HG02763 (cell line): ENCODE measurements around the gene SLC26A1.
"Not testable (repeated sequence)": the region's sequence is repeated elsewhere in the genome, so short reads cannot be mapped to it uniquely, and the experiment has no call there.

ENCODE experiments used
- ATAC-seq: cut with Tn5 transposase; IDR thresholded peaks from one replicate; pipeline ENCODE4 v1.9.1; 2021; ENCODE audit warnings: mild to moderate bottlenecking, moderate library complexity; ENCODE audit not compliant: unreplicated experiment

Gene SLC26A1

DNA sequence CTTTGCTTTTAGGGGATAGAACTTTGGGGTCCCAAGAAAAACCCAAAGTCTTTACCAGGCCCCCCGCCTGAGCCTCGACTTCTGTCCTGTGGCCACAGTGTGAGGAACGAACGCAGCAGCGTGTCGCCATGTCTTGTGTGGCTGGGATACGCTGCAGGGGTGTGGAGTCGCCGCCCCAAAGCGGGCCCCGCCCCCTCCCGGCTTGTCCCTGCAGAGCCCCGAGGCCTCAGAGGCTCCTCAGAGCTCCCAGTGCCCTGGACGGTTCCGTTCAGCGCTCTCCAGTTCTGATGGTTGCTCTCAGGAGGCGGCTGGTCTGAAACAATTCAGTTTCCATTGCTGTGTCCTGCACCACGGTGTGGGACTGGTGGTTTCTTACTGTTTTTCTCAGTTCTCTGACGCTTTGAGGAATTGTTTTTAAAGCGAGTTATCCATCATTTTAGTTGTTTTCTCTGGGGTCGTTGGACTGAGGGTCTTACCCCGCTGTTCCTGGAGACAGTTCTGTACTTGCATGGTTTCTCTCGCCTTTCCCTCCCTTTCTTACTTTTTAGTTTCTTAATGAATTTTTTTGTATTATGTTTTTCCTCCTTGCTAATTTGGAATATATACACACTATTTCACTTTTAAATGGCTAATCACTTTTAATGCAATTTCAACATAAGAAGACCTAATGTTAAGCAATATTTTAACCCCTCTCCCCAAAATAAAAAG is 7.9 kb downstream of the SLC26A1 start:
- ATAC-seq = no peak

DNA sequence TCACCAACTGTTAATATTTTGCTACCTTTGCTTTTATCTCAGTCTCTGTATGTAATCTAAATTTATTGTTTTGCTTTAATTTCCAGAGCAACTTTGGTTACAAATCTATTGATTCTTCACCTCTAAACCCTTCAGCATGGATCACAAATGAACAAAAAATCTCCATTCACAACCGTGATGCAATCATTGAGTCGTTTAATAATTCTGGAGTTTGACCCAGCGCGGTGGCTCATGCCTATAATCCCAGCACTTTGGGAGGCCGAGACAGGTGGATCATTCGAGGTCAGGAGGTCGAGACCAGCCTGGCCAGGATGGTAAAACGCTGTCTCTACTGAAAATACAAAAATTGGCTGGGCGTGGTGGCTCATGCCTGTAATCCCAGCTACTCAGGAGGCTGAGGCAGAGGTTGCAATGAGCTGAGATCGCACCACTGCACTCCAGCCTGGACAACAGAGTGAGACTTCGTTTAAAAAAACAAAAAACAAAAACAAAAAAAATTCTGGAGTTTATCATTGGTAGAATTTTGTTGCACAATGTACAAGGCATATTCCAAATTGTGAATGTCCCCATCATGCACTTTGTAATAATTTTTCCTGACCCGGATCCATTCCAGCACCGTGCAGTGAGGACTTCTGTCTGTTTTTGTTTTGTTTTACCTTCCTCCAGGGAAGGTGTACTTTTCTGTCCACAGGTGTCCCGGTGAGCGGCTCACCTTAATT is 8.7 kb downstream of the SLC26A1 start:
- no peak for ATAC-seq

DNA sequence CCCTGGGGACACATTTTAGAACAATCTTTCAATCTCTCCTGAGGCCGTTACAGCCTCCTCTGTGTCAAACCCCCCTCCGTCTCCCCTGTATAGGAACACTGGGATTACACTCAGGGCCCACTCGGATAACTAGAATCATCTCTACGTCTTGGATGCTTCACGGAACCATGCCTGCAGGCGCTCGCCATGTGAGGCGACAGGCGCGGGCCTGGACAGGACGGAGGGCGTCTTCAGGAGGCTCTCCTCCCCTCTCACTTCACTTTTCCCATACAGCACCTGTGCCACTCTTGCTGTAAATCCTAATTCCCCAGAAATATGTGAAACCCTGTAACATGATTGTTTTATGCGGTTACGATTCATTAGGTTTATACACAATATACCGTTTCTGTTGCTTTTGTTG is 10.4 kb downstream of the SLC26A1 start:
- ATAC-seq = no peak

DNA sequence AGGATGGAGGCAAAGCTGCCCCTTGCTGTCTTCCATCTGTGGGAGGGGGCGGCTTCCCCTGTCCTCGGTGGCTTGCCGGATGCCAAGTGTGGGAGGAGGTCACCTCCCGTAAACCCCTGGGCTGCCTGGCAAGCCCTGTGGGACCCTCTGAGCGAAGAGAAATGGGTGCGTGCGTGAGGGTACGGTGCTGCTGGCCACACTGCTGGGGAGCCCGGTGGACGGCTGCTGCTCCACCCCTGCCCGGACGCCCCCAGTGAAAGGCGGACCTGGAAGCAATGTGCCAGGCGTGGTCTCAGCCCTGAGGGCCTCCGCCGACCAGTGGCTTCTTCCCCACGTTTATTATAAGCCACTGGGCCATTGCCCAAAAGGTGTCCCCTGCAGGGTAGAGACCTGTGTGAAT is 10.9 kb downstream of the SLC26A1 start:
- ATAC-seq = no peak

DNA sequence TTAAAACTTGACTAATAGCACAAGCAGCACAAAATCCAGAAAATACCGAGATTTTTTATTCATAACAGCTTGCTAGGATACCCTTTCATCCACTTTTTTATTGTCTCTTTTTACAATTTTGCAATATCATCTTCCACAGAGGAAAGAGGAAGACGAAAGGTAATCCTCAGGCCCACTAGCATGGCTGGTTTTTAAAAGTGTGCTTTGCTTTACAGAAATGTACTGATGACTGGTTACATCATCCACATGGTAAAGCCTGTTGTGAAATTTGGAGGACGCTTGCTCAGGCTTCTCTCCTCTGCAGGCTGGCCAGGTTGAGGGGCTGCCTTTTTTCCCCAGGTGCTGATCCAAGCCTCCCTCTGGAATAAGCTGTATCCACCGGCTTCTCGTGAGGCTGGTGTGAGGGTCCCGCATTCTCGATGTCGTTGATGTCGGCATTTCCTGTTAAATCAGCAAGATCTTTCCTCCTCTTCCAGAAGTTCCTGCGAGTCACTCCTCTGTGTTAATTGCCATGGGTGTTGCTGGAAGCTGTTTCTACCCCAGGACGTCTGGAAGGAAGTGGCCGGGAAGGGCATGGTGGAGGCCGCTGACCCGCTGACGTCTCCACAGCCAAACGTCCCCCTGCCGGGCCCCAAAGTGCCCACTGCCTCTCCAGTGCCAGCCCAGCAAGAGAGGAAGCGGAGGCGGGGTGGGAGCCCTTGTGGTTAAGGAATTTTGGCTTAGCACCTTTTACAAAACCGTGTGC is 14.1 kb downstream of the SLC26A1 start:
- ATAC-seq = no peak

DNA sequence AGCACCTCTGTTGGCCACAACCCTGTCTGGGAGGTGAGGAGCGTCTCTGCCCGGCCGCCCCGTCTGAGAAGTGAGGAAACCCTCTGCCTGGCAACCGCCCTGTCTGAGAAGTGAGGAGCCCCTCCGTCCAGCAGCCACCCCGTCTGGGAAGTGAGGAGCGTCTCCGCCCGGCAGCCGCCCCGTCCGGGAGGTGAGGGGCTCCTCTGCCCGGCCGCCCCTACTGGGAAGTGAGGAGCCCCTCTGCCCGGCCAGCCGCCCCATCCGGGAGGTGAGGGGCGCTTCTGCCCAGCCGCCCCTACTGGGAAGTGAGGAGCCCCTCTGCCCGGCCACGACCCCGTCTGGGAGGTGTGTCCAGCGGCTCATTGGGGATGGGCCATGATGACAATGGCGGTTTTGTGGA is 17.2 kb downstream of the SLC26A1 start:
- ATAC-seq = not testable (repeated sequence)

DNA sequence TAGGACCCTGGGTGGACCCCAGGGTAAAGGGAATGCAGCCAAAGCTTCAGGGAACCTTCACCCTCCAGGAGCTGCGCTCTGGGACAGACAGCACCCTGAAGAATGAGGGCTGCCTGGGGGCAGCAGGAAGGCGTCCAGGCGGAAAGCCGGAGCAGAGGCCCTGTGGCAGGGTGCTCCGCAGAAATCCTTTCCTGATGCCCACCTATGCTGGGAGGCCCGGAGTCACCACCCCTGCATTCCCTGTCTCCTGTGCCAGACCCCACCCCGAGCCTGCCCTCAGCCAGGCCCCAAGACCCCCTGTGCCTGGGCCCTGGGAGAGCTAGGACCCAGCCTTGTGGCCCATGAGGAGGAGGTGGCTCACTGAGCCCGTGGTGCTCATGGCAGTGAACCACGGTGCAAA is 18.5 kb downstream of the SLC26A1 start:
- ATAC-seq = no peak

DNA sequence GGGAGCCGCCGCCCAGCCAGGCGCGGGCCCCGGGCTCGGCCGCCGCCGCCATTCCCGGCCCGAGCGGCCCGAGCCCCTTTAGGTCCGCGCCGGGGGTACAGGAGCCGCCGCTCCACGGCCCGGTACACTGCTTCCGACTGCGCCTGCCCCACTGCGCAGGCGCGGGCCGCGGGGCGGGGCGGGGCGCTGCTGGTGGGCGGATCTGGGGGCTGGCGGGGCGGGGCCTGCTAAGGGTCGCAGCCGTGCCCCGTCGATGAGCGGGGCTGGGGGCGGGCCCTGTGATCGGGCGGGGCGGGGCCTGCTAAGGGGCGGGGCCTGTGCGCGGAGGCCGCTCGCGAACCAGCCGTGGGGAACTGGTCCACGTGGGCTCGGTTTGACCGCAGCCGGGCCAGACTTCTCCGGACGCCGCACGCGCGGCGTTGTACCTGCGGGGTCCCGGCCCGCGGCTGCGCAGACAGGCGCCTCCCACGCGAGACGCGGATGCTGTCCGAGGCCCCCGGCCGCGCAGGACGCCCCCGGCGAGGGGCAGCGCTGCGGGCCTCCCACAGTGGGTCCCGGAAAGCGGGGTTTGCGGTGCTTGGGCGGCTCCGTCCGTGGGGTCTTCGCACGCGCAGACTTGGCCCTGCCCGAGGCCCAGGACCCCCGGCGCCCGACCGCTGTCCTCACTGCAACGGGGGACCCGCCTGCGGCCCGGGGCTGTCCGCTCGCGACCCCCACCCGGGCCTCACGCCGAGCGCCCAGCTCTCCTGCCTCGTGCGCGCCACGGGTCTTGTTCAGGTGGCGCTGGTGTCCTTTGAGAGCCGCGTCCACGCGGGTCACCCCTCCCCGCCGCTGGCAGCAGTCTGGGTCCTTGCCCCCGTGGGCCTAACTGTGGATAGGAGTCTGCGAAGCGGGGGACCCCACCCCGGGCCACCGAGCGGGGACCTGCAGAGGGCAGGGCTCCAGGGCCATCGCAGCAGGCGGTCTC is 19.5 kb downstream of the SLC26A1 start, which contains the start of gene DGKQ:
TSS of gene DGKQ (minus strand) at position 139 of the 967 bp plus-strand sequence. CDS start at position 52, 87 bp downstream.
- ATAC-seq = peak; percentile 60

DNA sequence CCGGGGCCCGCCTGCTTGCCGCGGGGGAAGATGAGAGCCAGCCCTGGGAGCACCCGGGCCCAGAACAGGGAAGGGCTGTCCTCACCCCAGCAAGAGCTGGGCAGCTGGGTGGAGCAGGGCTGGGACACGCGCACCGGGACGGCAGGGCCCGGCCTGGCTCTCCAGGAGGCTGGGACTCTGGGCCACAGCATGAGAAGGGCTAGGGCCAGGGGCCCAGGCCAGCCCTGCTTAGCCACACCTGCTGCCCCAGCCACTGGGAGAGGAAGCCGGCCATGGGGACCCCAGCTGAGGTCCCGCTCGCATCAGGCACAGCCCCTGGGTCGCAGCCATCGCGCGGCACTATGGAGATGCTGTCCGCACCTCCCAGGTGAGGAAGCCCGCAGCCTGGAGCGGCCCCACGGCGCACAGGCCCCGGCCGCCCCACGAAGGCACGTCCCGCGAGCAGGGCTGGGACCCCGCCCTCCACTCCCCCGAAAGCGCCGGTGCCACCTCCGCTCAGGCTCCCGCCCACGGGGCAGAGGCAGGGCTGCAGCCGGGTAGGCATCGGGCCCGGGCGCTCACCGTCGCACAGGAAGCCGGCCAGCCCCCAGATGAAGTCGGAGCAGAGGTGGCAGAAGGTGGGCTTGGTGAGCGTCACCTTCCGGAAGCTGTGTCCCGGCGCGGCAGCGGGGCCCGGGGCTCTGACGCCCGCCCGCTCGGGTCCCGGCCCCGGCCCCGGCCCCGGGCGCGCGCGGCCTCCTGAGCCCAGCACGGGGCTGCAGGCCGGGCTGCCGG is 20.4 kb downstream of the SLC26A1 start:
- peak; percentile 27 for ATAC-seq

DNA sequence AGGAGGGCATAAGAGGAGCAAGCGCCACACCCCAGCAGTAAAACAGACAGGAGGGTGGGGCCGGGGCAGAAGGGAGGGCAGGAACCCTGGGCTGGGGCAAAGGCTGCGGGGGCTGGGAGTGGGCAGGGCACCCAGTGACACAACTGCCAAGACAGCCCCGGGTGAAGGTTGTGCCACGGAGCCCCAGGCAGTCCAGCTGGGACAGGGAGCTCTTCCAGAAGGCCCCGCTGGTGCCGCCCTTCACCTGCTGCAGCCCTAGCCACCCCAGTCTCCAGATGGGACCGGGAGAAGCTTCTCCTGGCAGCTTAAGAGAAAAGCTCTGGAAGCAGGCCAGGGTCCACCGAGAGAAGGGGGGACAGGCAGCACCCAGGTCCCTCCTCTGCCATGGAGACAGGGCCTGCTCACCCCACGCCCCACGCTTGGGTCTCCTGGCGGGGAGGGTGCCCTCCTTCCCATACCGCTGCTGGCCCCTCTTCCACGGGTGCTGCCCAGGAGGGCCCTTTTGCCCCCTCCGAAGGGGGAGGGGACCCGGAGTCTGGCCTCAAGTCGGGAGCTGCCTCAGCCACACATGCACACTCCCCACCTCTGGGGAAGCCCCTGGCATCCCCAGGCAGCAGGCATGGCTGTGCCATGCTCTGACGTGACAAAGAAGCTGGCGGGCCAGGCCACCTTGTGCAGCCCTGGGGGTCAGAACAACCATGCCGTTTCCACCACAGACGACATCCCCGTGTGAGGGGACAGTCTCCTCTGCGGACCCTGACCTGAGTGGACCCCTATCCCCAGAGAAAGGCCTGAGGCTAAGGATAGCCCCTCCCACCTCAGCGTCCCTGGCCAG is 21.3 kb downstream of the SLC26A1 start:
- ATAC-seq = no peak

DNA sequence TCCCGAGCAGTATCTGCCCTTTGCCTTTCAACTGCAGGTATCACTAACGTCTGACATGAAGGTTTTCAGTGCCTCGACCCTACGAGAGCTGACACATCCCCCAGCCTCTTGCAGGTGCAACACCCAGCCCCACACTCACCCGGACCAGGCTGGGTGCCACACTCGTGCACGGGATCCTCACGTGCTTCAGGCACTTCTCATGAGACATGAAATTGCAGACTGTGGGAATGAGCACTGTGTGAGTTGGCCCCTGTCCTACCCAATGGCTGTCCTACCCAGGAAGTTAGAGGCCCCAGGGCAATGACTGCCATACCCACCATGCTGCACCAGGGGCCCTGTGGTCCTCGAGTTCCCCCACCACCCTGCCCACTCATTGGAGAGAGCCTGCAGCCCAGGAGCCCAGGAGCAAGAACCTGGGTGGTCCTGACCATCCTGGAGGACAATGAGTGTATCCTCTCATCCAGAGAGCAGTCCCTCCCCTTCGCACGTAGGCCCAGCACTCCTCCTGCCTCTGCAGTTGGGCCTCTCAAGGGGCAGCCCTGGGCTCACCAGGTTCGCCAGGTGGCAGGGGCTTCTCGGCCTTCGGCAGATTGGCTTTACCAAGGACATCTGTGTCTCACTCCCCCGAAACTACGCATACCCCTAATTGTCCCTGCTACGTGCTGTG is 22.2 kb downstream of the SLC26A1 start:
- ATAC-seq = no peak

DNA sequence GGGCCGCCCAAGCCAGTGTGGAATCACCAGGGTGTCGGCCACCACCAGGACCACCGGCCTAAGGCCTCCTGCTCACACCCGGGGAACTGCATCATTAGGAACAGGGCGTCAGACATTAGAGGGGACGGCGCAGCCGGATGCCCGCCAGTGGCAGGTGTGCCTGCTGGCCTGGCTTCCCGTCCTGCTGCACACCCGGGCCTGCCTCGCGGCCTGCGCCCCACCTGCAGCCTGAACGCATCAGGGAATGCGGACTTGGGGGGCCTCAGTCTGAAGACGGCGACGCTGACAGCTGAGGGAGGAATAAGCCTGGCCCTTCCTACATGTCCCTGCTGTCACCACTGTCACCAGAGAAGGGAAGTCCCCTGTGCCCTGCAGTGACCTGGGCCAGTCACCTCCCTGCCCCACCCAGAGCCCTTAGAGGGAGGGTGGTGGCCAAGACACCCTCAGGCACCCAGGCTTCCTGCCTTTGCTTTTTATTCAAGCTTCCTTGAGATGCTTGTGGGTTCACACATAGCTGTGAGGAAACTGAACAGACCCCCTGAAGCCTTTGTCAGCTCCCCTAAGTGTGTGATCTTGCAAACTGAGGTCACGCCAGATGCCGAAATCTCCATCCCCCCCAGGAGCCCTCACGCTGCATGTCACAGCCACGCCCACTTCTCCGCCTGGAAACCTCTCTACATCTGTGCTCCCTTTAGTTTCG is 23.0 kb downstream of the SLC26A1 start:
- ATAC-seq = no peak

DNA sequence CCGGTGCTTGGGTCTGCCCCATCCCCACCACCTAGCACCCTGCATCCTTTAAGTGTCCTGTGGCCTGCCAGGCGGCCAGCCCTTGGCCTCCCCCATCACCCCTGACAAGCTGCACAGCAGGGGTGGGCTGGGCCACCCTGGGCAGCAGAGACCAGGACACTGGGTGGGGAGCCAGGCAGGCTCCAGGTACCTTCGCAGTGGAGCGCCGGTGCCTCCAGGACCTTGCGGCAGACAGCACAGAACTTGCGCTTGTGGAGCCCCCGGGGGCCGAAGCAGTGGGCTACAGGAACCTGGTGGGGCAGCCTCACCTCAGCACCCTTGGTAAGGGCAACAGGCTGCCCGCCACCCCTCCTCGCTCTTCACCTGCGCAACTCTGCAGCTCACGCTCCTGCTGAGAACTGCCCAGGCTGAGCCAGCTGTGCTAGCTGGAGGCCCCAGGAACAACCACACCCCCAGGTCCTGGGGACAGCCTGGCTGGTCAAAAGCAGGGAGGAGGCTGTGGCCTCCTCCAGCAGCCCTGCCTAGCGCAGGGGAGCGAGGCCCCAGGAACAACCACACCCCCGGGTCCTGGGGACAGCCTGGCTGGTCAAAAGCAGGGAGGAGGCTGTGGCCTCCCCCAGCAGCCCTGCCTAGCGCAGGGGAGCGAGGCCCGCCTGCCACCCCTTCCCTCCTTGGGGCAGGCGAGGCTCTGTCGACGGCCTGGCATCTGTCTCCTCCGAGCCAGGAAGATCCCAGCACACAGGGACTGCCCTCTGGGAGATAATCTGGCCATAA is 24.4 kb downstream of the SLC26A1 start:
- no peak for ATAC-seq

DNA sequence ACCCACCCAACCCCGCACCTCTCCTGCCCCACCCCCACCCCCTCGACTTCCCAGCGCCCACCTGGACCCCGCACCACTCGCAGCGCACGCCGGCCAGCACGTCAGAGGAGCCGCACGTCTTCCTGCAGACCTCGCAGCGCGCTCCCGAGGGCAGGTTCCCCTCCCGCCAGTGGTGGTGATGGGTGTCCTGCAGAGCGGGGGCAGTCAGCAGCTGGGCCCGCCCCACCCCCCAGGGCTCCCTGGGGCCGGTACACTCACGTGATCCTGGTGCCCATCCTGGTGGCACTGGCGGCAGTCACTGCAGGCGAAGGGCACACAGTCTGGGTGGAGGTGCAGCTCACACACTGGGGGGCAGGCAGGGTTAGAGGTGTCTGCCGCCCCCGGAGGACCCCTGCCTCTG is 25.0 kb downstream of the SLC26A1 start:
- no peak for ATAC-seq

DNA sequence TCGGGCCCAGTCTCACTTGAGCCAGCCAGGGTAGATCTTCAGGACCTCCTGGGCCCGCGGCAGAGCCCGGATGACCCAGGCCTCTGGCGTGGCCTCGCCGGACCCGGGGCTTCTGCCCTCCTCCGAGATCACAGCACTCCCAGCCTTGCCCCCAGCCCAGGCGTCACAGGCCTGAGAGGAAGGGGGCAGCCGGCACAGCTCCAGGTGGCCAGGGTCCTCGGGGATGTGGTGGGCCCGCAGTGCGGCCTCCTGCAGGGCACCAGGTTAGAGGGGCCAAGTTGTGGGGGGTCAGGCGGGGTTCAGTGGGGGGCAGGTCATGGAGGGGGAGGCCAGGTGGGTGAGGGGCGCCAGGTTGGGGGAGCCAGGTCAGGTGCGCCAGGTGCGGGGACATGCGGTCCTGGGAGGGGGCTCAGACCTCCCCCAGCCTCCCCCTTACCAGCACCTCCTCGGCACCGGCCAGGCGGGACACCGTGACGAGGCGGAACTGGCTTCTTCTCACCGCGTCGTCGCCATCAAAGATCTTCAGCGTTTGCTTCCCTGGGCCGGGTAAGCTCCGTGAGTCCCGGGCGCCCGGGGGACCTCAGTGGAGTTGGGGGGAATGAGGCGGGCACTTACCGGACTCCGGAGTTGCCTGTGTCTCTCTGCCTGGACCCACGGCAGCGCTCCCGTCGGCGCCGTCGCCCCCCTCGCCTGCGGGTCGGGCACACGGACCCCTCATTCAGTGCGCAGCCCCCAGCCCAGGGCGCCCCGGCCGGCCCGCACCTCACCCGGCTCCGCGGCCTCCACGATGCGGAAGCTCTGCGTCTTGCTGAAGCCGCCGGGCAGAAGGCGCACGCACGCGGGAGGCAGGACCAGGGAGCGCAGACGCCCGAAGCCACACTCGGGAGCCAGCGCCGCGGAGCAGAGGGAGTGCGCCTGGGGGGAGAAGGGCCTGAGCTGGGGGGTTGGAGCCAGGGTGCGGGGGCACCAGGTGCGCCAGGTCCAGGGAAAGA is 25.8 kb downstream of the SLC26A1 start:
- ATAC-seq = no peak
